ENCODE results near the gene SNPH.

SNPH gene

GRCh38 chr20:1265226-1265915 is 723 bp upstream of the SNPH start:
- DNase-seq, result no peak

- no peak for DNase-seq
Measured at GRCh38 chr20:1265916-1266166, 253 bp upstream of the SNPH start.

GRCh38 chr20:1267161-1267560 is 1.1 kb downstream of the SNPH start:
- DNase-seq, result no peak

- DNase-seq, result no peak
Measured at GRCh38 chr20:1267809-1268374, 1.8 kb downstream of the SNPH start.

GRCh38 chr20:1269235-1269634 is 3.1 kb downstream of the SNPH start:
- DNase-seq, result no peak

DNA sequence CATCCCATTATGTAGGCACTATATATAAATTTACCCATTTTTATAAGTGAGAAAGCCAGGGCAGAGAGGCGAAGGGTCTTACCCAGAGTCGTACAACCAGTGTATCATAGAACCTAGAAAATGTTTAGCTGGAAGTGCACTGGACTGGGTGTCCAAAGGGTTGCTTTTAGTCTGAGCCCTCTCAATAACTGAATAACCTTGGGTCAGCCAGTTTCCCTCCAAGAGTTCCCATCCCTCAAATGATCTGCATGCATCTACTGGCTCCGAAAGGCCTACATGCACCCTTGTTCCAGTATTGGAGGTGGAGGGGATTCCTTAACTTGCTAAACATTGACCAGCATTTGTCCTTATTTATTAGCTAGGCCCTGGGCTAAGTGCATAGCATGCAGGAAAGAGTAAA is 3.8 kb downstream of the SNPH start:
- no peak for DNase-seq

GRCh38 chr20:1272368-1273100 is 6.4 kb downstream of the SNPH start:
- no peak for DNase-seq

DNA sequence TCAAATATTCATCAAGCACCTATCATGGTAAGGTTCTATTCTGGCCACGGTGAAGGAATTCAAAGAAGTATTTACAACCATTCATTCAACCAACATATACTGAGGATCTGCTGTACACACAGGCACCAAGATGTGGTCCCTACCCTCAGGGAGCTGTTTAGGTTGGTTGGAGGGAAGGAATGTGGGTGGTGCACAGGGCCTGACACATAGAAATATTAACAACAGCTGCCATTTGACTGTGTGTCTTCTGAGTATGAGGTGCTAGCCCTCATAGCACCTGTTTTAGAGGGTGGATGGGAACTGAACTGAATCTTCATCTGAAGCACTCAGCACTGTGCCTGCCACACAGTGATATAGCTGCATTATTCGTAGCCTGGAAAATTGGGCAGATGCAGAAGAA is 7.3 kb downstream of the SNPH start:
- no peak for DNase-seq

DNA sequence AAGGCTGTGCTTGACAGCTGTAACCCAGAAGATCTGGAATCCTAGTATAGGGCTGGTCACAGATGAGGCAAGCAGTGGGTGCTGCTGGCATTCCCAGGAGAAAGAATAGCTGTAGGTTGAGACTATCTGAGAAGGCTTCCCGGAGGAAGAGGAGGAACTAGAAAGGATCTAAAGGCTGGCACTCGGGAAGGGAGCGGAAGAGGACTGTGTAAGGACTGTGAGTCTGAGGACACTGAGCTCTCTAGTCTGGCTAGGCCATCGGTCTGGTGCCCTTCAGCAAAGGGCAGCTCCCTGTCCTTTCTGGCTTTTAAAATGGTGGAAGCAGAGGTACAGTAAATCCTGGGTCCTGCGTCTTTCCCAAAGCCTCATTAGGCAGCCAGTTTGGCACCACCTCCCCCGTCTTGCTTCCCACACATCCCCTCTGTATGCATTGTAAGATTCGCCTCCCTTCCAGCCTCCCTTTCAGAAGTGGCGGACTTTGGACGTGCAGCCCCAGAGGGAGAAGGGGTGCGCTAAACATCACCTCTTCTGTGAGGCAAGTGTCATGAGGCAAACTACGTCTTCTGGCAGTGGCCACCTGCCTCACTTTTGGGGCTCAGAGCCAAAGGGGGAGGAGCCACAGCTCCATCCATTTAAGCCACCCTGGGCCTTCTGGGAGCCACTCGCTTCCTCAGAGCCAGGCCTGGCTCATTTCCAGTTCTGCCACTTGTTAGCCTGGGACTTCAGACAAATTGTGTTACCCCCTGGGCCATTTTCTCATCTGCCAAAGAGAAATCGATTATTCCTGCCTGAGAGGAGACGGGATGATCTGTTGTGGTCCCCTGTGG is 8.6 kb downstream of the SNPH start:
- no peak for DNase-seq

- DNase-seq, result no peak
Measured at GRCh38 chr20:1275919-1276318, 9.8 kb downstream of the SNPH start.

- DNase-seq, result no peak
Measured at GRCh38 chr20:1277529-1278322, 11.6 kb downstream of the SNPH start.

GRCh38 chr20:1278993-1279392 is 12.9 kb downstream of the SNPH start:
- DNase-seq, result no peak

DNA sequence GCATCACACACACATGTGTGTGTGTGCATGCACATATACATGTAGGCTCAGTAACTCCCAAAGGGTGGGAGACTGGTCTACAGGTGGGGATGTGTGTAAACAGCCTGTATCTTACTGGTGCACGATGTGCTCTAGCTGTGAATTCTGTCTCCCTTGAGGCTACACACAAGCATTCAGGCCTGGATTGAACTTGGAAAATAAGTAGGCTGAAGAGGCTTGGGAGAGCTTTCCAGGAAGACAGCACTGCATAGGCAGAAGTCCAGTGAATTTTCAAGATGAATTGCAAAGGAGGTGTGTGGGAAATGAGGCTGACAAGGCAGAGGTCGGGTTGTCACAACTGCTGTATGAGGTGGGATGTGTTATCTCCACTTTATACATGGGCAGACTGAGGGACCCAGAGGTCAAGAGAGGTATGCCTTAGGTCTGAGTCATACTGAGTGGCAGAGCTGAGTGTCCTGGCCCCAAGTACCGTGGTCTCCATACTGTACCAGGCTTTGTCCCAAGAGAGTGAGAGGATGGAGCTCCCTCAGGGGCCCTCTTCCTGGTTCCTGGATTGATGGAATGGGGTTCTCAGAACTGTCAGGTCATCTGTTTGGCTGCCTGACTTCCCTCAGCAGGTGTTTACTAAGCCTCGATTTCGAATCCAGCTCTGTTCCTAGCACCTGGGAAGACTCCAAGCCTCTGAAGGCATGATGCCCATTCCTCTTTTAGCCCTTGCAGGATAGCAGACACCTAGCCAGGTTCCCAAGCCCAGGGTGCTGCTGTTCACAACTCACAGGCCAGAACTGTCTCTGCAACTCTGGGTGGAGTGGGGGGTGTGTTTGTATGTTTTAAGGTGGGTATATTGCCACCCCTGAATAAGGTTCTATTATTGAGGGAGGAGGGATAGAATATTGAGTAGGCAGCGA is 14.4 kb downstream of the SNPH start:
- DNase-seq, result no peak

GRCh38 chr20:1281279-1282057 is 15.4 kb downstream of the SNPH start:
- no peak for DNase-seq

GRCh38 chr20:1282966-1283365 is 16.9 kb downstream of the SNPH start:
- DNase-seq, result no peak

DNA sequence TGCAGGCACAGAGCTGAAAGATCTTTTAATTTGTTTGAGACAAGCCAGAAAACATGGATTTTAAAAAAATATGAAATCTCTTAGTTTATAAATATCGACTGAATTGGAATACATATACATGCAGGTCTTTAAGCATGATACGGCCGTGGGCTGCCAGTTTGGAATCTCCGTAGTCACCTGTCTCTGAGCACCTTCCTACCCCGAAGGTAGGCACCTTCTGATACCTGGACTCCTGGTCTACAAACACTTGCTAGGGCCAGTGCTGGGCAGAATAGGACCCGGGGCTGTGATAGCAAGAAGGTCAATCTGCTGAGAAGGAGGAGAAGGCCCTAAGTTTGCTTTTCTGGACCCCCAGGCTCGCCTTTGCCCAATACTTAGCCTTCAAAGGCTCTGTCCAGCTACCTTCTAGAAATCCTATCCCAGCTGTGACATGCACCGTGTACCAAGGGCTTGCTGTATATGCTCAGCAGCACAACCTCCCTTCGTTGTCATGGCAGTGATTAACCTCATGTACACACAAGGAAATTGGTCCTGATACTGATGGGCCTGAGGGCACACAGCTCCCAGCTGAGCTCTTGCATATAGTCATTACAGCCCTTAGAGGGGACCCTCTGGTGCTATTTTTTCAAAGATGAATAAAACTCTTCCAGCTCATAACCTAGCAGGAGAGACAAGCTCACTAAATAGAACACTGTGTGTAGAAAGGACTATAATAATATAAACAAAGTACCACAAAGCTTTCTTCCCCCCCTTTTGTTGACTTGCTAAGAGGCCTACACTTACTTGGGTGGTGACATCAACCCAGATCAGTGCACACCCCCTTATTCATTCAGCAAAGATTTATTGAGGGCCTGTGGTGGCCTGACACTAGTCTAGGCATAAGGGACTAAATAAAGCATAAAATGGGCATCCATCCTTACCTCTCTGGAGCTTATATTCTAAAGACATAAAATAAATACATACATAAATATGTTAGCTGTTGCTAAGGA is 17.7 kb downstream of the SNPH start:
- DNase-seq, result no peak

GRCh38 chr20:1286267-1287024 is 20.4 kb downstream of the SNPH start:
- peak; percentile 48 for DNase-seq

- no peak for DNase-seq
Measured at GRCh38 chr20:1287306-1287705, 21.2 kb downstream of the SNPH start.

All from central memory CD4-positive, alpha-beta T cell (primary cell).